Hematopoietic multipotent progenitor cell treated with erythropoietin and hydrocortisone succinate and interleukin-3 and kit ligand, for 4 days (in vitro differentiated cells): Measurements from ENCODE around the gene RLF.
A peak's percentile ranks its signal among the peaks of the same experiment; 100 is the strongest.

Experiments used
- DNase-seq: peaks from one replicate; pipeline ENCODE4 v3.0.0-alpha.2; 2015

The RLF gene, protein sequence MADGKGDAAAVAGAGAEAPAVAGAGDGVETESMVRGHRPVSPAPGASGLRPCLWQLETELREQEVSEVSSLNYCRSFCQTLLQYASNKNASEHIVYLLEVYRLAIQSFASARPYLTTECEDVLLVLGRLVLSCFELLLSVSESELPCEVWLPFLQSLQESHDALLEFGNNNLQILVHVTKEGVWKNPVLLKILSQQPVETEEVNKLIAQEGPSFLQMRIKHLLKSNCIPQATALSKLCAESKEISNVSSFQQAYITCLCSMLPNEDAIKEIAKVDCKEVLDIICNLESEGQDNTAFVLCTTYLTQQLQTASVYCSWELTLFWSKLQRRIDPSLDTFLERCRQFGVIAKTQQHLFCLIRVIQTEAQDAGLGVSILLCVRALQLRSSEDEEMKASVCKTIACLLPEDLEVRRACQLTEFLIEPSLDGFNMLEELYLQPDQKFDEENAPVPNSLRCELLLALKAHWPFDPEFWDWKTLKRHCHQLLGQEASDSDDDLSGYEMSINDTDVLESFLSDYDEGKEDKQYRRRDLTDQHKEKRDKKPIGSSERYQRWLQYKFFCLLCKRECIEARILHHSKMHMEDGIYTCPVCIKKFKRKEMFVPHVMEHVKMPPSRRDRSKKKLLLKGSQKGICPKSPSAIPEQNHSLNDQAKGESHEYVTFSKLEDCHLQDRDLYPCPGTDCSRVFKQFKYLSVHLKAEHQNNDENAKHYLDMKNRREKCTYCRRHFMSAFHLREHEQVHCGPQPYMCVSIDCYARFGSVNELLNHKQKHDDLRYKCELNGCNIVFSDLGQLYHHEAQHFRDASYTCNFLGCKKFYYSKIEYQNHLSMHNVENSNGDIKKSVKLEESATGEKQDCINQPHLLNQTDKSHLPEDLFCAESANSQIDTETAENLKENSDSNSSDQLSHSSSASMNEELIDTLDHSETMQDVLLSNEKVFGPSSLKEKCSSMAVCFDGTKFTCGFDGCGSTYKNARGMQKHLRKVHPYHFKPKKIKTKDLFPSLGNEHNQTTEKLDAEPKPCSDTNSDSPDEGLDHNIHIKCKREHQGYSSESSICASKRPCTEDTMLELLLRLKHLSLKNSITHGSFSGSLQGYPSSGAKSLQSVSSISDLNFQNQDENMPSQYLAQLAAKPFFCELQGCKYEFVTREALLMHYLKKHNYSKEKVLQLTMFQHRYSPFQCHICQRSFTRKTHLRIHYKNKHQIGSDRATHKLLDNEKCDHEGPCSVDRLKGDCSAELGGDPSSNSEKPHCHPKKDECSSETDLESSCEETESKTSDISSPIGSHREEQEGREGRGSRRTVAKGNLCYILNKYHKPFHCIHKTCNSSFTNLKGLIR (N-terminal part only)

GRCh38 chr1:40161125-40161887 is at the start of gene RLF:
Gene RLF, plus strand, starts transcription at chr1:40161387. Its CDS starts 13 bp downstream, at chr1:40161400.
- DNase-seq, result peak; percentile 97

GRCh38 chr1:40114400-40114799 is 46.8 kb upstream of the RLF start:
- no peak for DNase-seq

GRCh38 chr1:40120128-40120527 is 41.1 kb upstream of the RLF start:
- DNase-seq, result no peak

DNA sequence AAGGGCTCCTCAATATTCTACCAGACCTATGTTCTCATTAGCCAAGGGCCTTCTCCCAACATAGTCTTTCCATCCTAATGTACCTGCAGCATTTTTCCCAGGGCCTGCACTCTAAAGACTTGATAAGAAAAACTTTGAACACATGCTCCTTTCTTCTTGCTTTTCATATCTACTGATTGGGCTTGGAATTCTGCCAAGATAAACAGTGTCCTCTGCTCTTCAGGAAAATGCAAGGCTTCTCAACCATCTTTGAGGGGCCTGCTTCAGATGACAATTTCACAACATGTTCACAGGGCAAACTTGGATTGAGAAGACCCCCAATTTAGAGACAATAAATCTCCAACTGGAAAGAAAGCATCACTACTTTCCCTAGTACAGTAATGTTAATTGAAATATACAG is 38.3 kb upstream of the RLF start:
- peak; percentile 55 for DNase-seq

GRCh38 chr1:40130892-40131291 is 30.3 kb upstream of the RLF start:
- DNase-seq, result peak; percentile 86

DNA sequence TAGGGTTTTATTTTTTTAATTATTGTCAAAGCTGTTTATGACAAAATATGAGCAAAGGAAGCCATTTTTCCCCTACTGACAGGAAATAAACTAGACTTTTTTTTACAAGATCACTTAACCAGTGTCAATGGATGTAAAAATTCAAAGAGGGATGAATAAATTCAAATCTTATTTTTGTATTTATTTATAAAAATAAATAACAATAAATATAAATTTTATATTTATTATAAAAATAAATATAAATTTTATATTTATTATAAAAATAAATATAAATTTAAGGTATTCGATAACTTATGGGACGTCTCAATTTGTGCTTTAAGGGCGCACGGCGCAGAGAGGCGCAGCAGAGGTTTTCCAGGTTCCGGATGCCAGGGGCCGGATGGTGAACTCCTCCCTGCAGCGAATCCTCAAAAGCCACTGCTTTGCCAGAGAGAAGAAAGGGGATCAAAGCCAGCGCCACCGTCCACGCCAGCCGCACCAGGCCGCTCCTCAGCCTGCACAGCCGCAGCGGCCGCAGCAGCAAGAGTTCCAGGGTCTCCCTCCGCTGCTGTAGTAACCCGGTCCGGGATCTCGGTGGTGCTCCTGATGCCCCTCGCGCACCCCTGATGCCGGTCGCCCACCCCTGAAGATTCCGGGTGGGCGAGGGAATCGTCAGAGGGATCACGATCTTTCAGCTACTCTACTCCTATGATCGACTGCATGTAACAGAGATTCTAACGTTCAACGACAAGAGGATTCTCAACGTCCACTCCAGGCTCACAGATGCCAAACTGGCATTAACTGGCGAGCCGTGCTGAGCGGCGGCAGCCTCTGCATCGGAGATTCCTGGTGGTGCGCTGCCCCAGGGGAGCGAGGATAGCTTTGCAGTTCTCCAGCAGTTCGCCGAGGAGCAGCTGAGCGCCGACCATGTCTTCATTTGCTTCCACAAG is 28.5 kb upstream of the RLF start:
- DNase-seq, result no peak

- no peak for DNase-seq
Measured at GRCh38 chr1:40133312-40133665, 27.9 kb upstream of the RLF start.

GRCh38 chr1:40133839-40134238 is 27.3 kb upstream of the RLF start:
- no peak for DNase-seq

DNA sequence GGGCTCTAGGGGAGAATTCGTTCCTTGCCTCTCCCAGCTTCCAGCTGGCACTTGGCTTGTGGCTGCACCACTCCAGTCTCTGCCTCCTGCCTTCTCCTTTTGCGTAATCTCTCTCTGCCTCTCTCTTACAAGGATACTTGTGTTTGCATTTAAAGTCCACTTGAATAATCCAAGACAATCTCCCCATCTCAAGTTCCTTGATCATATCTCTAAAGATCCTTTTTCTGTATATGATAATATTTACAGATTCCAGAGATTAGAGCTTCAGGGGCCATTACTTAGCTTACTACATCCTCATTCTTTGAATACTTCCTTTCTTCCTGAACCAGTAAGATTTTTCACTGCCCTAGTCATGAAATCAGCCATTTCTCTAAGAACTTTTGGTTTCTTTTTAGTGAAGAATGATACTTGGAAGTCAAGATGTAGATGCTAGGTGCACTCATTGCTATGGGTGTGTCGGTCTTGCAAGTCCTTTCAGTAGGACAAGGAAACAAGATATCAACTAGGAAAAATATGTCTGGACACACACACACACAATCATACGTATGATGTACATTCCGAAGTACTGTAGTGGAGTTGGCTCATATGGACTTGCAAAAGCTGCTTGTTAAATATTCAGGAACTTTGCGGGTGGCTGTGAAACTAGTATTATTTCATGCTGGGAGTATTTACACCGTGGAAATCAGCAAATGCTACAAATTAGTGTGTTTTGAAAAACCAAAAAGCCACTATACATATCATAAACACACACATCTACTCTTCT is 20.8 kb upstream of the RLF start:
- no peak for DNase-seq

DNA sequence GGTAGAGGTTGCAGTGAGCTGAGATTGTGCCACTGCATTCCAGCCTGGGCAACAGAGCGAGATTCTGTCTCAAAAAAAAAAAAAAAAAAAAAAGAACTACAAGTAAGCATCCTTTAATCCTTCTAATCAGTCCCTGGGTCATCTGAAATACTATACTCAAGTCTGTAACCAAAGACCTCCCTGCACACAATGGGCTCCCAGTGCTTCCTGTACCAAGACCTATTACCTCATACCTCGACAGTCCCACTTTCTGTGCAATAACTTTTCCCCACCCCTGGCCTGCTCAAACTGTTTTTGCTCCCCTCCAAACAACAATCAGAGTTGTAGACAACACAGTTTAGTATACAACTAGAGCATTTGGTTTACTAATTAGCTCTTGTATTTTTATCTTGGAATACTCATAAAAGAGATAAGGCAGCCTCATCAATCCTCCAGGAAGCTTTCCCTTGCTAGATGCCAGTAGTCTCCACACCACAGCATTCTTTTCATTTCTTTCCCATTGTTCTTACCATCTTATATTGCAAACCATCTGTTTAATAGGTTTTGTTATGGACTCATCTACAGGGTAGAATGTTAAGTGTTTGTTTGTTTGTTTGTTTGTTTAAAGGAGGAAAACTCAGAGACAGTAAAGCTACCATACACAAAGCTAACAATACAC is 19.2 kb upstream of the RLF start:
- no peak for DNase-seq

- peak; percentile 88 for DNase-seq
Measured at GRCh38 chr1:40143891-40144575, 17.2 kb upstream of the RLF start.

GRCh38 chr1:40151457-40152079 is 9.6 kb upstream of the RLF start:
- no peak for DNase-seq

- DNase-seq, result peak; percentile 85
Measured at GRCh38 chr1:40153073-40153770, 8.0 kb upstream of the RLF start.

DNA sequence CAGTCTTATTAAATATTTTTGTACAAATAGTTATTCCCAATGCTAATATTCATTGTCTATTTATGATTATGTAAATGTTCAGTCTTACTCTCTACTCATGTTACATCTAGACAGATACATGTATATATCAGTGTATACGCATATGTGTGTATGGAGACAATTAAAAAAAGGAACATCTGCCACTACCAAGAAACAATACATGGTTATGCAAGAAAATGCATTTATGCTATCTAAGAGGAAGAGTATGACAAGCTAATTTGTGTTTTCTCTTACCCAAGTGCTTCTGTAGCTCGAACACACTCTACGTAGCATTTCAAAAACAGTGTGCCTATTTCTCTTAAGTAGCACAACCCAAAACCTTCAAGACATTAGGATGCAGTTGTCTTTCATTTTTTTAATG is 6.1 kb upstream of the RLF start:
- DNase-seq, result peak; percentile 49

GRCh38 chr1:40155910-40156309 is 5.3 kb upstream of the RLF start:
- DNase-seq, result no peak

GRCh38 chr1:40160806-40161124 is 422 bp upstream of the RLF start:
- DNase-seq, result no peak

DNA sequence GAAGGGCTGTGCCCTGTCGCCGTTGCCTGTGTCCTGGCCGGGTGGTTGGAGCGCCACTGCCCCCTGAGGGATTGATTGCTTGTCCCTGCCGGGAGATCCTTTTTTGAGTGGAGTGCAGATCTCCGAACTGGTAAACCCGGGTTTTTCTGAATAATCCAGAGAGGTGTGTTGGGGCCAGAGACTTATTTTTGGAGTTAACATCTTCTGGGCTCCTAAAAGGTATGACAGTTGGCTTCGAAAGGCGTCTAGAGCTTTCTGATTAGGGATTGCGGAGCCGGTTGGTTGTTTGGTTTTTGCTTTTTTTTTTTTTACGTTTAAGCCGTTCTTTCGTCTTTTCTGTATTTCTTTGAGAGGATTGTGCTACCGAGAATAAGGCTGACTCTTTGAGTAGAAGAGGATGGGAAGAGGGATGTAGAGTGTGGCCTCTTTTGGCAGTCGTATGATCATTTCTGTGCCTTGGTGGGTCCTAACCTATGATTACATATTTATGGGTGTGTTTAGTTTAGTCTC is 756 bp downstream of the RLF start:
- no peak for DNase-seq
